ENCODE data around the gene BSN.

- TF ChIP-seq, protein P1, sequence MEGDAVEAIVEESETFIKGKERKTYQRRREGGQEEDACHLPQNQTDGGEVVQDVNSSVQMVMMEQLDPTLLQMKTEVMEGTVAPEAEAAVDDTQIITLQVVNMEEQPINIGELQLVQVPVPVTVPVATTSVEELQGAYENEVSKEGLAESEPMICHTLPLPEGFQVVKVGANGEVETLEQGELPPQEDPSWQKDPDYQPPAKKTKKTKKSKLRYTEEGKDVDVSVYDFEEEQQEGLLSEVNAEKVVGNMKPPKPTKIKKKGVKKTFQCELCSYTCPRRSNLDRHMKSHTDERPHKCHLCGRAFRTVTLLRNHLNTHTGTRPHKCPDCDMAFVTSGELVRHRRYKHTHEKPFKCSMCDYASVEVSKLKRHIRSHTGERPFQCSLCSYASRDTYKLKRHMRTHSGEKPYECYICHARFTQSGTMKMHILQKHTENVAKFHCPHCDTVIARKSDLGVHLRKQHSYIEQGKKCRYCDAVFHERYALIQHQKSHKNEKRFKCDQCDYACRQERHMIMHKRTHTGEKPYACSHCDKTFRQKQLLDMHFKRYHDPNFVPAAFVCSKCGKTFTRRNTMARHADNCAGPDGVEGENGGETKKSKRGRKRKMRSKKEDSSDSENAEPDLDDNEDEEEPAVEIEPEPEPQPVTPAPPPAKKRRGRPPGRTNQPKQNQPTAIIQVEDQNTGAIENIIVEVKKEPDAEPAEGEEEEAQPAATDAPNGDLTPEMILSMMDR (IDR thresholded peaks at IDR 0.05): no peak
- no peak for TF ChIP-seq POLR2A (IDR thresholded peaks at IDR 0.05)
Measured at GRCh38 chr3:49606427-49606826, 52.1 kb downstream of the BSN start.

All from right lobe of liver (tissue), 4 donors.